Nephron (organoid): ENCODE results near the gene DPCD.

Experiments
- H3K27ac Mint-ChIP-seq, 3 experiments: 2 replicates each; pipeline ENCODE4 v1.8.0; 2020; ENCODE audit warnings: mixed read lengths in 3 of 3, mild to moderate bottlenecking in 2 of 3, moderate library complexity in 1 of 3
- H3K27me3 Mint-ChIP-seq: 2 replicates; pipeline ENCODE4 v1.8.0; 2021; ENCODE audit warnings: low read depth, mild to moderate bottlenecking, moderate library complexity, mixed read lengths
- H3K36me3 Mint-ChIP-seq: 2 replicates; pipeline ENCODE4 v1.8.0; 2020; ENCODE audit warnings: low read depth, mixed read lengths
- H3K4me1 Mint-ChIP-seq: 2 replicates; pipeline ENCODE4 v1.8.0; 2020; ENCODE audit warnings: mixed read lengths
- H3K4me3 Mint-ChIP-seq, 3 experiments: 2 replicates each; pipeline ENCODE4 v1.8.0; 2020; ENCODE audit warnings: mild to moderate bottlenecking in 3 of 3, mixed read lengths in 3 of 3, moderate library complexity in 2 of 3
- H3K9me3 Mint-ChIP-seq: 2 replicates; pipeline ENCODE4 v1.8.0; 2020; ENCODE audit warnings: mixed read lengths
- TF ChIP-seq, protein P1 (sequence below), 3 experiments: fragments of 200-600 bp; sonication (generic); IDR thresholded peaks; one replicate each; pipeline ENCODE4 v1.5.0; 2021; ENCODE audit warnings: antibody characterized with exemption in 3 of 3; ENCODE audit not compliant: unreplicated experiment in 3 of 3

The DPCD gene

DNA sequence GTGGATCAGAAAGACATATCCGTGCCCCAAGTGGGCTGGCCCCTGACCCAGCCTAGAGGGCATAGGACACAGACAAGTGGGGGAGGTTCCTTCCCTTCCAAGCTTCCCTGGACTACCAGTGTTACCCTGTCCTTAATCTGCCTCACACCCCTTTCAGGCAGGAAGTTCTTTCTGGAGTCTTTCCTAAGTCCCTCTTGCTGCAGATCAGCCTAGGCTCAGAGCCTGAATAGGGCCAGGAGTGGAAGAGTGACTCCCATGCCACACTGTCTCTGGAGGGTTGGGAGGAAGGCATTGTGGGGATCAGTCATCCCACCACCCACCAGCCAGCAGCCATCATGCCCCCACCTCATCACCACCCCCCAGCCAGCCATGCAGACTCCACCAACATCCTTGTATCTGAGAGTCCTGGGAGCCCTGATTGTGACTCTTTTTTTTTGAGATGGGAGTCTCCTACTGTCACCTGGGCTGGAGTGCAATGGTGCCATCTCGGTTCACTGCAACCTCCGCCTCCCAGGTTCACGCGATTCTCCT is 22.7 kb upstream of the DPCD start:
- Mint-ChIP-seq H3K27ac (no peak overlapping the region), H3K4me3 (no peak overlapping the region), H3K4me1 (peaks cover 18% of the 10 kb centered on the region), H3K9me3 (no peaks in the 10 kb centered on the region), H3K36me3 (no peaks in the 10 kb centered on the region), H3K27me3 (peaks cover 68% of the 10 kb centered on the region)
- TF ChIP-seq, protein P1, sequence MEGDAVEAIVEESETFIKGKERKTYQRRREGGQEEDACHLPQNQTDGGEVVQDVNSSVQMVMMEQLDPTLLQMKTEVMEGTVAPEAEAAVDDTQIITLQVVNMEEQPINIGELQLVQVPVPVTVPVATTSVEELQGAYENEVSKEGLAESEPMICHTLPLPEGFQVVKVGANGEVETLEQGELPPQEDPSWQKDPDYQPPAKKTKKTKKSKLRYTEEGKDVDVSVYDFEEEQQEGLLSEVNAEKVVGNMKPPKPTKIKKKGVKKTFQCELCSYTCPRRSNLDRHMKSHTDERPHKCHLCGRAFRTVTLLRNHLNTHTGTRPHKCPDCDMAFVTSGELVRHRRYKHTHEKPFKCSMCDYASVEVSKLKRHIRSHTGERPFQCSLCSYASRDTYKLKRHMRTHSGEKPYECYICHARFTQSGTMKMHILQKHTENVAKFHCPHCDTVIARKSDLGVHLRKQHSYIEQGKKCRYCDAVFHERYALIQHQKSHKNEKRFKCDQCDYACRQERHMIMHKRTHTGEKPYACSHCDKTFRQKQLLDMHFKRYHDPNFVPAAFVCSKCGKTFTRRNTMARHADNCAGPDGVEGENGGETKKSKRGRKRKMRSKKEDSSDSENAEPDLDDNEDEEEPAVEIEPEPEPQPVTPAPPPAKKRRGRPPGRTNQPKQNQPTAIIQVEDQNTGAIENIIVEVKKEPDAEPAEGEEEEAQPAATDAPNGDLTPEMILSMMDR (IDR thresholded peaks at IDR 0.05; ENCODE audit: unreplicated experiment in 3 of 3), result no peak

DNA sequence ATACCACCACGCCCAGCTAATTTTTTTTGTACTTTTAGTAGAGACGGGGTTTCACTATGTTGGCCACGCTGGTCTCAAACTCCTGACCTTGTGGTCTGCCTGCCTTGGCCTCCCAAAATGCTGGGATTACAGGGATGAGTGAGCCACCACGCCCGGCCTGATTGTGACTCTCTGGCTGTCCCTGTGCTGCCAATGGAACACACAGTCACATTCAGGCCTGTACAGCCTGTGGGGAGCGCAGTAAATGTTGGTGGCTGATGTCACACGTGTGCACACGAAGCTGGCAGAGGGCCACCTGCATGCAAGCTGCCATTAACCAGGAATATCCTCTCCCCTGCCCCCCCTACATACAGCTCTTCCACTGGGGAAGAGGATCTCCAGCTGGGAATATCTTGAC is 22.2 kb upstream of the DPCD start:
- H3K4me3 Mint-ChIP-seq, result peak overlapping the region in 2 of 3 experiments; percentile 15 to 64
- no peaks in the 10 kb centered on the region for H3K36me3 Mint-ChIP-seq
- H3K27ac Mint-ChIP-seq, result no peak overlapping the region
- no peaks in the 10 kb centered on the region for H3K9me3 Mint-ChIP-seq
- H3K4me1 Mint-ChIP-seq, result peaks cover 14% of the 10 kb centered on the region
- peaks cover 66% of the 10 kb centered on the region for H3K27me3 Mint-ChIP-seq
- TF ChIP-seq, protein P1 (IDR thresholded peaks at IDR 0.05; ENCODE audit: unreplicated experiment in 3 of 3), result no peak

DNA sequence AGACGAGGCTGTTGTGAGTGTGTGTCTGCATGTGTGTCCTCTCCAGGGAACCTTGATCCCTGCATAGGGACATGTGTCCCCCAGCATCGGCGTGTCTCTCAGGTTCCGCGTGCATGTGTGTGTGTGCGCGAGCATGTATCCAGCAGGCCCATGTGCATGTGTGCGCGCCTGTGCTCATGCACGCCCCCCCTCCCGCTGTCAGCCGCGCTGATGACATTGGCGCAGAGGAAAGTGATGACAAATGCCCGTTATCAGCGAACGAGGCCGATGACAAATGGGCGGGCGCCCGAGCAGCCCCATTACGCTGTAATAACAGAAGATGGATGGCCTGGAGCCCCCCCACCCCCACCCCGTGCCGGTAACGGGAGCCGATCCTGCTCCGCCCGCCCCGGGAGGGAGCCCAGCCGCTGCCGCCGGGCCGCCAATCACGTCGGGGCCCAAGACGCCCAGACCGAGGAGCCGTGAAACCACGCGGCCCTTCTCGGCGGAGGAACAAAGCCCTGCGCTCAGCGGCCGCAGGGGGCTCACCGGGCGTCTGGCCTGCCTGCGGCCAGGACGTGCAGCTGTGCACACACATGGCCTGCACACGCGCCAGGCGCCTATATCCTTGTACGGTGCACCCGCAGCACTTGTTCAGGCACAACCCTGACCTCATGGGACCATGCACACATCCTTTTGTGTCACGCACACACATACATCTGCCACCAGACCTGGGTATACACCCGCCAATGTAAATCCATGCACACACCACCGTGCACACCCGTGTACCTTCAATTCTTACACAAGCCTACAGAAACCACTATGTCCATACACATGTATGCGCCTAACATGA is 21.6 kb upstream of the DPCD start:
- peaks cover 10% of the 10 kb centered on the region for H3K4me1 Mint-ChIP-seq
- H3K9me3 Mint-ChIP-seq, result no peaks in the 10 kb centered on the region
- no peak overlapping the region for H3K27ac Mint-ChIP-seq
- H3K27me3 Mint-ChIP-seq, result peaks cover 69% of the 10 kb centered on the region
- TF ChIP-seq, protein P1 (IDR thresholded peaks at IDR 0.05; ENCODE audit: unreplicated experiment in 3 of 3), result no peak
- peak overlapping the region; percentile 15 to 64 (median 58) for H3K4me3 Mint-ChIP-seq
- no peaks in the 10 kb centered on the region for H3K36me3 Mint-ChIP-seq

DNA sequence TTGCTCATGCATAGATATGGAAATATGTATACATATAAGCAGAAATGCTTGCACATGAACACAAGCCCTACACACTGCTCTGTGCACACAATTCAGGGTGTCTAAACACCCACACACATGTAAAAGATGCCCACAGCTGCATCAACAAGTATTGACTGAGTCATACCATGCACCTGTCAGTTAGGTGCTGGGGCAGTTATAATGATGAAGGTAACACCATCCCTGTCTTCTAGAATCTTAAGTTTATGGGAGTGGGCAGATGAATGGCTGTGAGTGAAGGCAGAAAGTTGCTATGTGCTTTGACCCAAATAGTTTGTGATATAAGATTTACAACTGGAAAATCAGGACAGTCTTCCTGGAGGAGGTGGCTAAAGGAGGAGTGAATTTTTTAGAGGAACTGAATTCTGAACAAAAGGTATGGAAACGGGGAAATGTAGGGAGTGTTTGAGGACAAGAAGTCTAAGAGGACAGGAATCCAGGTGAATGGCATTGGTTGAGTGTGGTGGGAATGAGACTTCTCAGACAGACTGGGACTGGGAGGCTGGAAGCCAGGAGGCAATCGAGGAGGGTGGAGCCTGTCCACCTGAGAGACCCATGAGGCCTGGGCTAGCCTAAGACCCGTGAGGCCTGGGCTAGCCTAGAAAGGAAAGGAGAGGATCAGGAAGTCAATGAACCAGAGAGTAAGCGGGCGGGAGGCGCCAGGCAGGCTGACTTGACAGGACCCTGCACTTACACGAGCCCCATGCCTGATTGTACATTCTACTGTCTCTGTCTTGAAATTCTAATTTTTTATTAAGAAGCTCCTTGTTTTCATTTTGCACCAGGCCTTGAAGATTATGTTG is 20.7 kb upstream of the DPCD start:
- H3K9me3 Mint-ChIP-seq, result no peaks in the 10 kb centered on the region
- H3K4me1 Mint-ChIP-seq, result peaks cover 10% of the 10 kb centered on the region
- H3K27ac Mint-ChIP-seq, result peak overlapping the region in 1 of 3 experiments; percentile 40
- H3K27me3 Mint-ChIP-seq, result peaks cover 64% of the 10 kb centered on the region
- TF ChIP-seq, protein P1 (IDR thresholded peaks at IDR 0.05; ENCODE audit: unreplicated experiment in 3 of 3), result no peak
- H3K36me3 Mint-ChIP-seq, result no peaks in the 10 kb centered on the region
- H3K4me3 Mint-ChIP-seq, result peak overlapping the region; percentile 26 to 64 (median 55)

GRCh38 chr10:101568054-101568745 is 19.9 kb upstream of the DPCD start:
- Mint-ChIP-seq H3K27me3 (peaks cover 66% of the 10 kb centered on the region), H3K36me3 (no peaks in the 10 kb centered on the region), H3K9me3 (no peaks in the 10 kb centered on the region), H3K4me1 (peaks cover 10% of the 10 kb centered on the region), H3K4me3 (peak overlapping the region; percentile 26 to 66 (median 55)), H3K27ac (peak overlapping the region in 1 of 3 experiments; percentile 40)
- TF ChIP-seq, protein P1 (IDR thresholded peaks at IDR 0.05; ENCODE audit: unreplicated experiment in 3 of 3), result no peak
